Measurements from ENCODE around the gene MCEMP1. TPM values are rescaled to one million over a fixed set of nuclear protein-coding genes. Genes with fewer than 3 reads are reported as not detected.

Gene MCEMP1
- total and polyA plus RNA-seq, 2 of the 4 experiments (the other 2 are of a cell fraction), result 0.15 TPM; not detected in 1

- ATAC-seq (ENCODE audit: low read depth) (no peak), DNase-seq (no peak)
- Histone ChIP-seq H3K36me3 (ENCODE audit: control insufficient read depth, insufficient read depth, low read length) (no peaks in the 10 kb centered on the region), H3K18ac (ENCODE audit: low read depth, low read length) (no peak overlapping the region), H3K14ac (replicated peaks; ENCODE audit: low read depth, low read length) (no peak overlapping the region), H3K4ac (ENCODE audit: low read depth, low read length) (no peak overlapping the region), H4K8ac (ENCODE audit: low read depth in 2 of 2, low read length in 2 of 2) (no peak overlapping the region), H2AFZ (replicated peaks; ENCODE audit: low read length, poor library complexity) (peak overlapping the region; percentile 80), H3K23ac (ENCODE audit: low read depth, low read length) (no peak overlapping the region), H3K9ac (ENCODE audit: low read depth, low read length) (no peak overlapping the region), H4K91ac (ENCODE audit: insufficient read depth, low read depth, low read length) (no peak overlapping the region), H2BK5ac (ENCODE audit: low read depth, low read length, poor library complexity, severe bottlenecking) (no peak overlapping the region), H3K9me3 (ENCODE audit: control insufficient read depth, insufficient read depth, low read length) (peaks cover 4% of the 10 kb centered on the region; the same call in 1 of the 2 replicates), H3K27me3 (ENCODE audit: control insufficient read depth, insufficient read depth, low read length) (peaks cover 29% of the 10 kb centered on the region), H3K79me1 (ENCODE audit: low read depth in 1 of 2, low read length in 2 of 2) (no peaks in the 10 kb centered on the region), H2BK120ac (ENCODE audit: low read depth, low read length) (no peak overlapping the region), H3K4me3 (ENCODE audit: insufficient read depth, low read depth, low read length) (no peak overlapping the region), H4K20me1 (ENCODE audit: insufficient read depth, low read length) (no peaks in the 10 kb centered on the region), H3K27ac (ENCODE audit: insufficient read depth, low read length) (no peak overlapping the region), H3K4me2 (ENCODE audit: low read depth, low read length) (no peak overlapping the region; the same call in 1 of the 2 replicates), H2AK9ac (replicated peaks; ENCODE audit: low read depth, low read length, poor library complexity) (no peak overlapping the region), H3K4me1 (ENCODE audit: control insufficient read depth, insufficient read depth, low read length) (no peaks in the 10 kb centered on the region), H2AK5ac (ENCODE audit: low read depth, low read length) (no peak overlapping the region), H2BK15ac (ENCODE audit: low read depth, low read length) (no peak overlapping the region), H4K5ac (ENCODE audit: low read depth, low read length) (no peak overlapping the region), H3K56ac (ENCODE audit: extremely low read depth, insufficient read depth, low read length) (no peak overlapping the region), H3K9me1 (ENCODE audit: insufficient read depth, low read length) (no peaks in the 10 kb centered on the region), H2BK20ac (ENCODE audit: low read depth, low read length) (no peak overlapping the region)
- in situ Hi-C loops (cut with MboI; ENCODE audit: low sequenced_read_pairs), result no loop called here
- BruUV-seq (replicated peaks), result no TSS peak
- dilution Hi-C loops (cut with HindIII; ENCODE audit: low sequenced_read_pairs, unreplicated experiment), result no loop called here
- POLR2A ChIA-PET (ENCODE audit: unreplicated experiment), result no interaction called here
- WGBS, 2 experiments (ENCODE audit: extremely low coverage in 2 of 2, insufficient read length in 1 of 2), result 33% methylated on average over 2 of the region's 9 CpGs; no CpG with 5 or more reads in 1 of the 2 experiments
- intact Hi-C loops (cut with micrococcal nuclease), result no loop called here
- no peak for TF ChIP-seq POLR2A (IDR thresholded peaks at IDR 0.05; ENCODE audit: low read depth, low read length)
- no peak for TF ChIP-seq FOS (IDR thresholded peaks at IDR 0.05; ENCODE audit: low read depth, low read length)
- no peak for TF ChIP-seq RAD21 (IDR thresholded peaks at IDR 0.05; ENCODE audit: low read length)
- no peak for TF ChIP-seq RCOR1 (IDR thresholded peaks at IDR 0.05; ENCODE audit: insufficient replicate concordance, low read length)
- TF ChIP-seq NFE2L2 (IDR thresholded peaks at IDR 0.05; ENCODE audit: low read depth, low read length), result no peak
- TF ChIP-seq MXI1 (IDR thresholded peaks at IDR 0.05; ENCODE audit: borderline replicate concordance, low read depth, low read length), result no peak
- no peak for TF ChIP-seq BHLHE40 (IDR thresholded peaks at IDR 0.05; ENCODE audit: low read depth, low read length)
- no peak for TF ChIP-seq CHD1 (IDR thresholded peaks at IDR 0.05; ENCODE audit: low read depth, low read length)
- TF ChIP-seq, protein P1, sequence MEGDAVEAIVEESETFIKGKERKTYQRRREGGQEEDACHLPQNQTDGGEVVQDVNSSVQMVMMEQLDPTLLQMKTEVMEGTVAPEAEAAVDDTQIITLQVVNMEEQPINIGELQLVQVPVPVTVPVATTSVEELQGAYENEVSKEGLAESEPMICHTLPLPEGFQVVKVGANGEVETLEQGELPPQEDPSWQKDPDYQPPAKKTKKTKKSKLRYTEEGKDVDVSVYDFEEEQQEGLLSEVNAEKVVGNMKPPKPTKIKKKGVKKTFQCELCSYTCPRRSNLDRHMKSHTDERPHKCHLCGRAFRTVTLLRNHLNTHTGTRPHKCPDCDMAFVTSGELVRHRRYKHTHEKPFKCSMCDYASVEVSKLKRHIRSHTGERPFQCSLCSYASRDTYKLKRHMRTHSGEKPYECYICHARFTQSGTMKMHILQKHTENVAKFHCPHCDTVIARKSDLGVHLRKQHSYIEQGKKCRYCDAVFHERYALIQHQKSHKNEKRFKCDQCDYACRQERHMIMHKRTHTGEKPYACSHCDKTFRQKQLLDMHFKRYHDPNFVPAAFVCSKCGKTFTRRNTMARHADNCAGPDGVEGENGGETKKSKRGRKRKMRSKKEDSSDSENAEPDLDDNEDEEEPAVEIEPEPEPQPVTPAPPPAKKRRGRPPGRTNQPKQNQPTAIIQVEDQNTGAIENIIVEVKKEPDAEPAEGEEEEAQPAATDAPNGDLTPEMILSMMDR (conservative IDR thresholded peaks at IDR 0.05; ENCODE audit: low read depth, low read length), result no peak
- CTCF ChIA-PET, result no interaction called here
Observed at GRCh38 chr19:7670790-7671189, 6.1 kb upstream of the MCEMP1 start.

All from IMR-90 (cell line).